ENCODE data around the gene ZNF268. TPM values are rescaled to one million over a fixed set of nuclear protein-coding genes. Genes with fewer than 3 reads are reported as not detected.
A peak's percentile ranks its signal among the peaks of the same experiment; 100 is the strongest.

Gene ZNF268
- polyA plus RNA-seq (ENCODE audit: insufficient read length) = 6.8 TPM

DNA sequence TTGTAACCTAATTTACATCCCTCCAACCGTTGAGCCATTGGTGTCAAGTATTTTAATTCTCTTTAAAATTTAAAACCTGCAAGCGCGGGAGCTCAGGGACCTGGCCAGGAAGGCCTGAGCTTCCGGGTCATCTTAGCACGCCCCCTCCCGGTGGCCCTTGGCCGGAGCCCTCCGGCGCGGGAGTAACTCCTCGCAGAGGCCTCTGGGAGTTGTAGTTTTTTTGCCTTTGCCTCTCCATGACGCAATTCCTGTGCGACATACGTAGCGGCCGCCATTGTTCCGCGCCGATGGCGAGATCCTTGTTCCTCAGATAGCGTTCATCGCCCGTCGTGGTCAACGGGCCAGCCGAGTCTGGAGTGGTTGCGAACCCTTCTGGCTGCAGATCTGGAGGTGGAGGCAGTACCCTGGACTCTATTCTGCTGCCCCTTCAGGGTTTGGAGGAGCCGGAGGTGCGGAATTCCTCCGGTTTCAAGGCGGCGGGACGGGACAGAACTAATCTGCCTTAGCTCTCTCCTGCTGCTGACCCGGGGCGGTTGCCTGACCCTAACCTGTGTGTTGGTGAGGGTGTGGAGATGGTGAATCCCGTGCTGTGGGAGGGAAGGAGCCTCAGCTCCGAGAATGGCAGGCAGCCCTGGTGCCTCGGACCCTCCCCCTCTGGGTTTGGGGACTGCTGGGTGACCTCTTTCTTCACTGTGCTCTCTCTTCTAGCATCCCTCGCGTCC lies at the start of gene ZNF268:
ZNF268 (plus strand) TSS at position 258 of the 722 bp plus-strand sequence. CDS start 503 bp downstream, outside the sequence.
- DNase-seq (ENCODE audit: low read depth) = peak; percentile 83

DNA sequence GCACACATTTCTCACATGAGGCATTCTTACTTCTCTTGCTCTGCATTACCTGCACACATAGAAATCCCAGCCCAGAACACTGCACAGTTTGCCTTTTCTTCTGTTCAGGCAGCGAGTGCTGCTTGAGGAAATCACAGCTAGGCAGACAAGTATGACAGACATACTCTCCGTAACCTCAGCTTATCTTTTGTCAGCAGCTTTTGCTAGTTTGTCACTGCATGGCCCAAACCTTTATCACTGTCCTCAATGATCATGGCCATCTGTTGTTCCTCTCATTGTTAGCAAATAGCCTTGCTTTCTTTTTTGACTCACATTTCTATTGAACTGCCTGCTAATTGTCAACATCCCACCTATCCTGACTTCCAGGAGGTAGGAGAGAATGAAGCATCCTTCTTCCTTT lies 45.5 kb upstream of the ZNF268 start:
- no peak for DNase-seq (ENCODE audit: low read depth)

DNA sequence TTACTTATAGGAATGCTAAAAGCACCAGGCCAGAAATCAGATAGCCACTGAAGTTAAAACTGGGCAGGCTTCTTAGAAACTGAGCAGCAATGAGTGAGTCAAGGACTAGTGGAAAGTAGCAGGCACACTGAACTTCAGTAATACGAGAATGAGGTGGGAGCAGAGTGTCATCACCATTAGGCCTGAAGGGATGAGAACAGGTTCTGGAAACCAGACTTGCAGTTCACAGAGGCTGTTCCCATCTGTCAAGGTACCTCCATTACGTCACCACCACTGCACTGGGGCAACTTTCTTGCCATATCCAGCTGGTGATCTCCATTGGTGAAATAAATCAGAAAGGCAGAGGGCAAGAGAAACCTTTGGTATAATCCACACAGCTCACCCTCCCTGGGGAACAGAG lies 35.3 kb upstream of the ZNF268 start:
- DNase-seq (ENCODE audit: low read depth) = no peak

DNA sequence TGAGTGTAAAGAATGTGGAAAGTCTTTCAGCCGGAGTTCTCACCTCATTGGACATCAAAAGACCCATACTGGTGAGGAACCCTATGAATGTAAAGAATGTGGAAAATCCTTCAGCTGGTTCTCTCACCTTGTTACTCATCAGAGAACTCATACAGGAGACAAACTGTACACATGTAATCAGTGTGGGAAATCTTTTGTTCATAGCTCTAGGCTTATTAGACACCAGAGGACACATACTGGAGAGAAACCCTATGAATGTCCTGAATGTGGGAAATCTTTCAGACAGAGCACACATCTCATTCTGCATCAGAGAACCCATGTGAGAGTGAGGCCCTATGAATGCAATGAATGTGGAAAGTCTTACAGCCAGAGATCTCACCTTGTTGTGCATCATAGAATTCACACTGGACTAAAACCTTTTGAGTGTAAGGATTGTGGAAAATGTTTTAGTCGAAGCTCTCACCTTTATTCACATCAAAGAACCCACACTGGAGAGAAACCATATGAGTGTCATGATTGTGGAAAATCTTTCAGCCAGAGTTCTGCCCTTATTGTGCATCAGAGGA lies 25.1 kb upstream of the ZNF268 start:
- no peak for DNase-seq (ENCODE audit: low read depth)

DNA sequence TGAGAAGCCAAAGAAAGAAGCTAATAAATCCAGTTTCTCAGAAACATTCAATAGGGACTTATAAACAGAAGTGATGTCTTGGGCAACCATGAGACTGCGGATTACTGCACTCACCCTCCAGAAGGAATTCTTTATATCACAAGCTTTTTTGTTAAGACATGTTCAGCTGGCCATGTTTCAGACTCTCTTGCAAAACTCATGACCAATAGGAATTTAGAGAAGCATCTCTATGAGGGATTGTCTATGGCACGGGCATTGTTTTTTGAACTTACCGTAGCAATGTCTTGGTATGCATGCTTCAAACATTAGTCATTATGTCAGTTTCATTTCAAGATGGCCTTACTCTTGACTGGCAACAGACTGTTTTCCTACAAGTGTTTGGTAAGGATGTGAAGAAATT lies 15.5 kb upstream of the ZNF268 start:
- no peak for DNase-seq (ENCODE audit: low read depth)

DNA sequence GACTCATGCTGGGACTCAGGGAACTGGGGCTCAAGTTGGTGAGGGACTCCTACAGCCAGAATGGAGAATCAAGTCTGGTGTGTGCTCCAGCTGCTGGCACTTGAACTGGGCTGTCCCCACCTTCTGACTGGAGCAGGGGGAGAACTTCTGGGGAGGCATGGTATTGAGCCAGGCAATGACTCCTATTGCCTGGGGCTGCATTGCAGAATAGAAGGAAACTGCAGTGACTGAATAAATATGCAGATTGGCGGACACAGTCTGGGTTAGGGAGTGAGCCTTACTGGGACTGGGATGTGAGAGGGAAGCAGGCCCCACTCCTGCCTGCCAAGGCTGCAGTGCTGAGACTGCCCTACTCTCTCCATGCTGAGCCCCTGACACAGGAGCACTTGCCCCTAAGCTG lies 8.8 kb upstream of the ZNF268 start:
- DNase-seq (ENCODE audit: low read depth) = no peak

DNA sequence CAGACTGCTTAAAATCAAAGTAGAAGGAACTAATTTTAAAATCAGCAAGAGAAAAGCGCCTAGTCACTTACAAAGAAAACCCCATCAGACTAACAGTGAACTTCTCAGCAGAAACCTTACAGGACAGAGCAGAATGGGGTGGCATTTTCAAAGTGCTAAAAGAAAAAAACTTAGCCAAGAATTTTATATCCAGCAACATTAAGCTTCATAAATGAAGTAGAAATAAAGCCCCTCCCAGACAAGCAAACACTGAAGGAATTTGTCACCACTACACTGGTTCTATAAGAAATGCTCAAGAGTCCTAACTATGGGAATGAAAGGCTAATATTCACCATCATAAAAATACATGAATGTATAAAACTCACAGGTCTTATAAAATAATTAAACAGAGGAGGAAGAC lies 6.4 kb upstream of the ZNF268 start:
- no peak for DNase-seq (ENCODE audit: low read depth)

DNA sequence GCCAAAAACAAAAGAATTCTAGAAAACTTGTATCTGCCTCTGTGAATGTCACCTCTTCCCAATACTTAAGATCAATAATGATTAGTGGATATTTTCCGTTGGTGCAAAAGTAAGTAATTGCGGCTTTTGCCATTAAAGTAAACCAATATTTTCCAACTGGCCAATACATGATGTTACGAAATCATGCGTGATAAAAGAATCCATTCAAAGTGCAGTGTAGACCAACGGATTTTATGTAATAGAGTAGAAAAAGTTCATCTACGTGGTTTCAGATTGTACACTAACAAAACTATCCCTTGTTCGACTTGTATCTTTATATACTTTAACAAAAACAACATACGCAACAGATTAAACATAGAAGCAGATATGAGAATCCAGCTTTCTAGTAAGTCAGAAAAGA lies 626 bp upstream of the ZNF268 start:
- DNase-seq (ENCODE audit: low read depth) = no peak

DNA sequence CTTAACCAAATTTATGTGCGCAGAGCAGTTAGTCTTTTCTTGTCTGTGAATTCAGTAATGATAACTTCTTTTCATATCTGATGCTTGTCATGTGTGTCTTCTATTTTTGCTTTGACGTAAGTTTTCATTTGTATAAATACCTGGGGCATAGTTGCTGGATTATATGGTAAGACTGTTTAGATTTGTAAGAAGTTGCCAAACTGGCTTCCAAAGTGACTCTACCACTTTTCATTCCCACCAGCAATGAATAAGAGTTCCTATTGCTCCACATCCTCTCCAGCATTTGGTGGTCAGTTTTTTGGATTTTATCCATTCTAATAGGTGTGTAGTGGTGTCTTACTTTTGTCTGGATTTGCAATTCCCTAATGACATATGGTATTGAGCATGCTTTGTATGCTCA lies 8.9 kb downstream of the ZNF268 start:
- no peak for DNase-seq (ENCODE audit: low read depth)

DNA sequence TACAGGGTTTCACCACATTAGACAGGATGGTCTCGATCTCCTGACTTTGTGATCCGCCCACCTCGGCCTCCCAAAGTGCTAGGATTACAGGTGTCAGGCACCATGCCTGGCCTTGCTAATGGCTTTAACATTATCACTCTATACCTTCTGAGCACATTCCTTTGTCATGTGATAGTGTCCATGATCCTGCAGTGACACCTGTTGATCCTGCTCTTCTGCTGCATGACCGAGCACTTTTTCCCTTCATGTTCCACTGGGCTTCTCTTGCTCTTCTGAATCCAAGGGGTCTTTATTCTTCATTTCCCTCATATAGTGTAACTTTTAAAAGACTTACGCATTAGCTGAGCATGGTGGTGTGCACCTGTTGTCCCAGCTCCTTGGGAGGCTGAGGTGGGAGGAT lies 11.6 kb downstream of the ZNF268 start:
- DNase-seq (ENCODE audit: low read depth) = no peak

DNA sequence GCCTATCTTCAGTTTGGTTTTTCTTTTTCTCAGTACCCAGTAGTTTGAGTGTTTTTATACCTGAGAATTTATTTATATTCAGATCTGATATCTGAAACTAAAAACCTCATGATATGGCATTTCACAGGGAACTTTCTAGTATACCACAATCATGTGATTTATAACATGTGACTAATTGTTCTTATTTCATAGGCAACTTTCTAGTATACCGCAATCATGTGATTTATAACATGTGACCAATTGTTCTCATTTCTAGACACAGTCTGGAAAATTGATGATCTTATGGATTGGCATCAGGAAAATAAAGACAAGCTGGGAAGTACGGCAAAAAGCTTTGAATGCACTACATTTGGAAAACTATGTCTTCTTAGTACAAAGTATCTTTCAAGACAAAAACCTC lies 20.6 kb downstream of the ZNF268 start:
- no peak for DNase-seq (ENCODE audit: low read depth)

DNA sequence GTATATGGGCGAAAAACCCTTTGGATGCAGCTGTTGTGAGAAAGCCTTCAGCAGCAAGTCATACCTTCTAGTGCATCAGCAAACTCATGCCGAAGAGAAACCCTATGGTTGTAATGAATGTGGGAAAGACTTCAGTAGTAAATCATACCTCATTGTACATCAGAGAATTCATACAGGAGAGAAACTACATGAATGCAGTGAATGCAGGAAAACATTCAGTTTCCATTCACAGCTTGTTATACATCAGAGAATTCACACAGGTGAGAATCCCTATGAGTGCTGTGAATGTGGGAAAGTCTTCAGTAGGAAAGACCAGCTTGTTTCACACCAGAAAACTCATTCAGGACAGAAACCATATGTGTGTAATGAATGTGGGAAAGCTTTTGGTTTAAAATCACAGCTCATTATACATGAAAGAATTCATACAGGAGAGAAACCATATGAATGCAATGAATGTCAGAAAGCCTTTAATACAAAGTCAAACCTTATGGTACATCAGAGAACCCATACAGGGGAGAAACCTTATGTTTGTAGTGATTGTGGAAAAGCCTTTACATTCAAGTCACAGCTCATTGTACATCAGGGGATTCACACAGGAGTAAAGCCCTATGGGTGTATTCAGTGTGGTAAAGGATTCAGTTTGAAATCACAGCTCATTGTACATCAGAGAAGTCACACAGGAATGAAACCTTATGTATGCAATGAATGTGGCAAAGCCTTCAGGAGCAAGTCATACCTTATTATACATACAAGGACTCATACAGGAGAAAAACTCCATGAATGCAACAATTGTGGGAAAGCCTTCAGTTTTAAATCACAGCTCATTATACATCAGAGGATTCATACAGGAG lies 21.4 kb downstream of the ZNF268 start:
- no peak for DNase-seq (ENCODE audit: low read depth)

DNA sequence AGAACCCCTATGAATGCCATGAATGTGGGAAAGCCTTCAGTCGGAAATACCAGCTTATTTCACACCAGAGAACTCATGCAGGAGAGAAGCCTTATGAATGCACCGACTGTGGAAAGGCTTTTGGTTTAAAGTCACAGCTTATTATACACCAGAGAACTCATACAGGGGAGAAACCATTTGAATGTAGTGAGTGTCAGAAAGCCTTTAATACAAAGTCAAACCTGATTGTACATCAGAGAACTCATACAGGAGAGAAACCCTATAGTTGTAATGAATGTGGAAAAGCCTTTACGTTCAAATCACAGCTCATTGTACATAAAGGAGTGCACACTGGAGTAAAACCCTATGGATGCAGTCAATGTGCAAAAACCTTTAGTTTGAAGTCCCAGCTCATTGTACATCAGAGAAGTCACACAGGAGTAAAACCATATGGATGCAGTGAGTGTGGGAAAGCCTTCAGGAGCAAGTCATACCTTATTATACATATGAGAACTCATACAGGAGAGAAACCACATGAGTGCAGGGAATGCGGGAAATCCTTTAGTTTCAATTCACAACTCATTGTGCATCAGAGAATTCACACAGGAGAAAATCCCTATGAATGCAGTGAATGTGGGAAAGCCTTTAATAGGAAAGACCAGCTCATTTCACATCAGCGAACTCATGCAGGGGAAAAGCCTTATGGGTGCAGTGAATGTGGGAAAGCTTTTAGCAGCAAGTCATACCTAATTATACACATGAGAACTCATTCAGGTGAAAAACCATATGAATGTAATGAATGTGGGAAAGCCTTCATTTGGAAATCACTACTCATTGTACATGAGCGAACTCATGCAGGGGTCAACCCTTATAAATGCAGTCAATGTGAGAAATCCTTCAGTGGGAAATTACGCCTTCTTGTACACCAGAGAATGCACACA lies 22.3 kb downstream of the ZNF268 start:
- no peak for DNase-seq (ENCODE audit: low read depth)

DNA sequence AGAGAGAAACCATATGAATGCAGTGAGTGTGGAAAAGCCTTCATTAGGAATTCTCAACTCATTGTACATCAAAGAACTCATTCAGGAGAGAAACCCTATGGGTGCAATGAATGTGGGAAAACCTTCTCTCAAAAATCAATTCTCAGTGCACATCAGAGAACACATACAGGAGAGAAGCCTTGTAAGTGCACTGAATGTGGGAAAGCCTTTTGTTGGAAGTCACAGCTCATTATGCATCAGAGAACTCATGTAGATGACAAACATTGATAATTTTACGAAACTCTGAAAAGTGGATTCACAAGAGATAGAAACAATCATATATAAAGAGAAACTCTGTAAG lies 22.9 kb downstream of the ZNF268 start:
- DNase-seq (ENCODE audit: low read depth) = no peak

DNA sequence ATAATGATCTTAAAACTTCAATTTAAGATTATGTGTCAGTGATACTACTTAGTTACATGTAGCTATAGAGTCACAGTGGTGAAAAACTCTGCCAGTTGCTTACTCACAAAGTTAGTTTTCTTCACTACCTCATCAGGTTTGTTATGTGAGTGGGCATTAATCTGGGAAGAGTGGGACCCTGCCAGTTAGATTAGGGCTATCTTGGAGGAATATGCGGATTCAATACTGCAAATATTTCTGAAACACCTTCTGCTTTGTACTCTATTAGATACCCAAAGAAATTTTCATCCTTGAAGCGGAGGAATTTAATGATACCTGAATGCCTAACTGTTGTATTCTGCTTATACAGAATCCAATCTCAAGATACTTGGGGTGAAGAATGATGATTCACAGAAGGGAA lies 25.1 kb downstream of the ZNF268 start:
- DNase-seq (ENCODE audit: low read depth) = no peak

DNA sequence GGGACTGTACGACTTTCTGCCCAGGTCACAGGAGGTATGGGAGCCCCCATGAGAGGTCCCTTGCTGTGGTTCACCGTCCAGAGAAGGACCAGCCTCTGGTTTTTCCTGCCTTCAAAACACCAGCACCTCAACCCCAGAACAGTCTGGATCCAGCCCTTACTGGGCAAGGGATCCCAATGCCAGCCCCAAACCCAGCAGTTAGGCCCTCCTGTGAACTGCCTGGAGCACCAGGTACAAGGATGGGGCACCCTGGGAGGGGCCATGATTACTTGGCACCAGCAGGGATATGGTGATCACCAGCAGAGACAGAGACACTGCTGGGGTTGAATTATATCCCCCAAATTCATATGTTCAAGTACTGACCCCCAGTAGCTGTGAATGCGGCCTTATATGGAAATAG lies 34.4 kb downstream of the ZNF268 start:
- no peak for DNase-seq (ENCODE audit: low read depth)

DNA sequence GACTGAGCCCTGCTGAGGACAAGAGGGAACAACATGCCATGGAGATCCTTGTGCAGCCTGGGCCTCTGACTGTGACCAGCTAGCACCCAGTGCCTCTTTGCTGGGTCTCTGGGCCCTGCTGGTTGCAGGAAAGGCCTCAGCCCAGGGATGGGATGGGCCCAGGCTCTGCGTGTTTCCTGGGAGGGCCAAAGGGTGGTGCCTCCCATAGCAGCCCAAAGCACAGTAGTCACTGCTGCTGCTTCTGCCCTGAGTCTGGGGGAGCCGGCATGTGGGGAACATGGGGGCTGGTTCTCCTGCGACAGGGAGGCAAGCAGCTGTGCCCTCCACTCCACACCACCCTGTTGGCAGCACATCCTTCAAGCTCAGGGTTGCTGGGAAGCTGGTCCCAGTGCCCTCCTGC lies 35.9 kb downstream of the ZNF268 start:
- DNase-seq (ENCODE audit: low read depth) = no peak

DNA sequence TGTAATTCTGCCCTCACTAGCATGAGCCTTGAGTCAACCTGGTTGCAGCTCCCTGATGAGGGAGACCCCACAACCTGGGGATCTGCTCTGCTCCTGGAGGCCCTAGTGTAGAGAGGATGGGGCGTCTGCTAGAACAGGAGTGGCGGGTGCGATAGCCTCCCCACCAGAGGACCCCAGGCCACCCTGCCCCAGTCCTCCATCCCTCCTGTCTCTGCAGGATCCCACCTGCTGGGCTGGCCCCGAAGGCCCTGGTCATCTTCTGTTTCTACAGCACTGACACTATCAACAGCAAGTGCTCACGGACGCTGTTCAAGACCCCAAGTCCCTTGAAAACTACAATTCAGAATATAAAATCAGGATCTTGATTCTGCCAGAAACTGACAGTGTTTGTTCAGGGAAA lies 39.2 kb downstream of the ZNF268 start:
- no peak for DNase-seq (ENCODE audit: low read depth)

DNA sequence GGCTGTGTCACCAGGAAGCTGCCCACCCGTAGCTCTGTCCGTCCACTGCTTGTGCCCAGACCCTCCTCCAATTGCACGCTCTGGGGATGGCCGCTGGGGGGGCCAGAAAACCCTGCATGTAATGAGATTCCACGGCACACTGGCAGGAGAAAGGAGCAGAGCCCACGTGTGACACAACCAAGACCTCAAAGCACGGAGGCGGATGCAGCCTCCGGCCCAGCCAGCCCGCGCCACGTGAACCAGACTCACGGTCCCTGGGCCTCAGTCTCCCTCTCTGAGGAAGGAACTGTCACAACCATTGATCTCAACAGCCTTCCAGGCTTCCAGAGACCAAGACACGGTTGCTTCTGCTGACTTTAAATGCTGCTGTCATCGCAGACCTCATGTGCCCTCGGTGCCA lies 39.9 kb downstream of the ZNF268 start:
- no peak for DNase-seq (ENCODE audit: low read depth)

DNA sequence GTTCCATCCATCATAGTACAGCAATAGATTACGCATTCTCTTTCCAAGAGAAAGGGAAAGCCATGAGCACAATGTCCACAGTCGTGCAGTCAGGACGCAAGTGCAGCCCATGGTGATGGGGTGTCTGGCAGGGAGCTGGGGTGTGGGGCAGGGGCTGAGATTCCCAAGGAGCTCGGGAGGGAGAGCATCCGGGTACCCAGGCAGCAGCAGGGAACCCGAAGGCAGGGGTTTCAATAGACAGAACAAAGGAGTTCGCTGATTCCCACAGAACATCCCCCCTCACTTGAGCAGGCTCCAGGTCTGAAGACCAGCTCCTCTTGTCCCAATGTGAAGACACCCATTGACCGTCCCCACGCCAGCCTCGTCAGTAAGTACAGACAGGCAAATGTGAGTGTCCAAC lies 40.9 kb downstream of the ZNF268 start:
- no peak for DNase-seq (ENCODE audit: low read depth)

DNA sequence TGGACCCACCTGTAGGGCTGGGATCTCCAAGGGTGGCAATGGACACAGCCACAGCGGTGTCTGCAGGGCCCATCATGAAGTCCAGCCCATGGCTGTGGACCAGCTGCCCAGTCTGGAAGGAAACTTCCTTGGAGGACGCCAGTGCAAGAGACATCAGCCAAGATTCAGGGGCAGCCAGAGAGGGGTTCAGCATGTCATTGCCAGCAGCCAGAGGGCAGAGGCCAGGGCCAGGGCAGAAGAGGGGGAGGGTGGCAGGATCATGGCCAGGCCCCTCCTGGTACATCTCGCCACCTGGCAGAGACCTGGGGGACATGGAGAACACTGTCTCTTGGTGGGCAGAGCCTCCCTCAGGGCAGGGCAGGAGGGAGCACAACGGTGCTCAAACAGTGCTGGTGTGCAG lies 44.2 kb downstream of the ZNF268 start:
- DNase-seq (ENCODE audit: low read depth) = no peak

DNA sequence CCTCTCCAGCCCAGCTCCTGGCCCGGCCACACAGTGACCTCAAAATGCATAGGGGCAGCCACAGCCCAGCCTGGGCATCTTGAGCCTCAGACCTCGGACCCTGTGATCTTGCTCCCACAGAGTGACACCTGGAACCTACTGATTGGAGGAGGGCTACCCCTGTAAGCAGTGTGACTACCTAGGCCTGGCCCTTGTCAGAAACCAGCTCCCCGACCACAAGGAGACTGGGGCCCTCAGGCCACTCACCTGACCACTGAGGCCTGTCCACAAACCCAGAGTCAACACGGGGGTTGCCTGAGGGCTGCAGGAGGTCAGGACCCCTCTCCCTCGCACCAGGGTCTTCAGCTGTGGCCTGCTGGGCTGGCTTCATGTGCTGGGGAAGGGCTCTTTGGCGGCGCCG lies 45.4 kb downstream of the ZNF268 start:
- DNase-seq (ENCODE audit: low read depth) = no peak
